DMS114 treated with DMSO at 0.1 percent for 48 hours (cell line): ENCODE measurements around the gene ARID3B.

Source experiments
- DNase-seq: peaks from one replicate; lab custom pipeline; 2025; ENCODE audit not compliant: unreplicated experiment; lab: John Stamatoyannopoulos, UW

Gene ARID3B

DNA sequence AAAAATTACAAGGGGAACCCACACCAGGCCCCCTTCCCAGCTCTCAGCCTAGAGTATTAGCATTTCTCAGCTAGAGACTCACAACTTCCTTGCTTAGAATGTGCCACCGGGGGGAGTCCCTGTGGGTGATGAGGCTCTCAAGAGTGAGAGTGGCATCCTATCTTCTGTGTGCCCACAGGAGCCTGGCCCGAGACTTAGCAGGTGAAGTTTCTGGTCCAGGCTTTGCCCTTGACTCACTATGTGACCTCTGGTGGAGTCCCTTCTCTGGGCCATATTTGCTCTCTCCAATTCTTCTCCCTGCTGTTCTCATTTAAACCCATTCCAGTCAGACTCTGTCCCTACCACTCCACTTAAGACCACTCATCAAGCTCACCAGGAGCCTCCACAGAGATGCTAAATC is 92.8 kb downstream of the ARID3B start:
- DNase-seq = no peak

- peak; percentile 75 for DNase-seq
Observed at GRCh38 chr15:74635228-74635627, 94.2 kb downstream of the ARID3B start.

GRCh38 chr15:74636984-74637383 is 96.0 kb downstream of the ARID3B start:
- no peak for DNase-seq

- DNase-seq = no peak
Observed at GRCh38 chr15:74641151-74641550, 100.1 kb downstream of the ARID3B start.

DNA sequence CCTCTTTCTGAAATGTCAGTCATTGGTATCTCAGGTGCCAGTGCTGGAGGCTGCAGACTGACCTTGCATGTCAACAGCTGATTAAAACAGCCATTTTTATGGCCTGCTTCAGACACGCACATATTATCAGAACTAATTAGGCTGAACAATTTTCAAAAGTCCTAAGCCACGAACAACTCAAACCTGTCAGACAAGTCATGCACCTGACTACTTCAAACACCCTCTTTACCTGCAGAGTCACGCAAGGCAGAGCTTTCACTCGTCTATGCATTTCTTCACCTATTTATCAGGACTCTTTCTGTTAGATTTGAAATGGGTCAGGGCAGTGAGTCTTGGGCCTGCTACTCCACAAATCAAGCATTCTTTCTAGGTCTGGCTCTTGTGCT is 101.3 kb downstream of the ARID3B start:
- no peak for DNase-seq

GRCh38 chr15:74642734-74643664 is 102.0 kb downstream of the ARID3B start:
- no peak for DNase-seq

DNA sequence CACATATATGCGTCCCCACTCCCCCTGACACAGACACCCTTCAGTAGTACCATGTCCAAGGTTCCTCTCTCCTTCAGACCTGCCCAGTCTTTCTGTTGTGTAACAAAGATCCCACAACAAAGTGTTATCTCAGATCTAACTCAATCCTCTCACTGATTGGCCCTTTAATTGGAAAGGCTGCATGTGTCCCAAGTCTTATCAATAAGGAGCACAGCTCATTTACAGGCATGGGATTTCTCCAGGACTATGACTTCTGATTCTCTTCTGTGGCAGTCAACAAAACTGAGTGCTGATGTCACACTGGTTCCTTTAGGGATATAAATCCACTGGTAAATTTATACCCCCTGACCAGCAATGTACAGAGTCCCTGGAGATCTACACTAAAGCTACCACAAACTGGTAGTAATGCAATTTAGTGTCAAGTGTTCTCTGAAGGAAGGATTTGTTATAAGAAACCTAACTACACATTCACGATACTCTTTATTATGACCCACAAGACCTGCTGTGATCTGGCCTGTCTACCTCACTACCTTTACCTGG is 102.7 kb downstream of the ARID3B start:
- no peak for DNase-seq

DNA sequence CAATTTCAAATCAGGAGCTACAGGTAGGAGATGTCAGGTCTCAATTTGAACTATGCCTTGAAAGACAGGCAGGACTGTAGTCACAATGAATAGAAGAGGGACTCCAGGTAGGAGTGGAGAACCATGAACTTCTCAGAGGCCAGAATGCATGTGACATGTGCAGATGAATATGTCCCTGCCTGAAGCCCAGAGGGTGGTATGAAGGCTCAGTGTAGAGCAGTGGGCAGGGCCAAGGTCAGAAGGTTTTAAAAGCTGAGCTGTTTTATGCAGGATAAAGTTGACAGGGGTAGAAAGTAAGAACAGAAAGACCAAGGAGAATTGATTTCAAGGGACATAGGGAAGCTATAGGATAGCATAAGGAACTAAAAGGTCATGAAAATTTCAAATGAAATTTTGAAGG is 105.5 kb downstream of the ARID3B start:
- DNase-seq = no peak
